Type B pancreatic cell (in vitro differentiated cells): Measurements from ENCODE around the gene COL9A2. TPM values are rescaled to one million over a fixed set of nuclear protein-coding genes. Genes with fewer than 3 reads are reported as not detected.

Source experiments
- DNase-seq: peaks from one replicate; pipeline ENCODE4 v3.0.0; 2021; ENCODE audit warnings: mixed read lengths; ENCODE audit not compliant: unreplicated experiment; ENCODE audit errors: extremely low spot score
- H3K27ac Mint-ChIP-seq: 2 replicates; pipeline ENCODE4 v1.8.0; 2021; ENCODE audit warnings: mild to moderate bottlenecking, mixed read lengths
- H3K27me3 Mint-ChIP-seq: 2 replicates; pipeline ENCODE4 v1.8.0; 2021; ENCODE audit warnings: mixed read lengths
- H3K36me3 Mint-ChIP-seq: 2 replicates; pipeline ENCODE4 v1.8.0; 2021; ENCODE audit warnings: mixed read lengths
- H3K4me1 Mint-ChIP-seq: one replicate; pipeline ENCODE4 v1.8.0; 2021; ENCODE audit warnings: mixed read lengths; ENCODE audit not compliant: unreplicated experiment
- H3K4me3 Mint-ChIP-seq: 2 replicates; pipeline ENCODE4 v1.8.0; 2021; ENCODE audit warnings: mild to moderate bottlenecking, mixed read lengths
- H3K9me3 Mint-ChIP-seq: 2 replicates; pipeline ENCODE4 v1.8.0; 2021; ENCODE audit warnings: mixed read lengths
- CTCF ChIP-seq: fragments of 200-600 bp; sonication (generic); conservative IDR thresholded peaks from 2 replicates; pipeline ENCODE4 v1.5.0; 2021; ENCODE audit warnings: antibody characterized with exemption, mild to moderate bottlenecking
- total RNA-seq: library from RNA; stranded (reverse); gene quantifications from 2 replicates; pipeline ENCODE4 v1.2.1, GENCODE V29; 2021; ENCODE audit warnings: low replicate concordance

COL9A2 gene
- total RNA-seq, 1 donor from 2014 or later: 19.8 TPM

GRCh38 chr1:40309374-40310128 lies 7.5 kb downstream of the COL9A2 start:
- TF ChIP-seq CTCF: no peak
- no peak for DNase-seq
- H3K36me3 Mint-ChIP-seq: no peaks in the 10 kb centered on the region

GRCh38 chr1:40308036-40308727 lies 8.9 kb downstream of the COL9A2 start:
- no peaks in the 10 kb centered on the region for H3K9me3 Mint-ChIP-seq
- H3K4me1 Mint-ChIP-seq: peaks cover 3% of the 10 kb centered on the region
- no peaks in the 10 kb centered on the region for H3K36me3 Mint-ChIP-seq
- no peak for DNase-seq
- H3K27me3 Mint-ChIP-seq: no peaks in the 10 kb centered on the region
- no peak overlapping the region for H3K27ac Mint-ChIP-seq
- TF ChIP-seq CTCF: no peak
- no peak overlapping the region for H3K4me3 Mint-ChIP-seq

More at GRCh38 chr1:40309374-40310128, 7.5 kb downstream of the COL9A2 start:
- H3K9me3 Mint-ChIP-seq: no peaks in the 10 kb centered on the region
- H3K4me3 Mint-ChIP-seq: no peak overlapping the region
- H3K4me1 Mint-ChIP-seq: peaks cover 6% of the 10 kb centered on the region
- no peak overlapping the region for H3K27ac Mint-ChIP-seq
- peaks cover 2% of the 10 kb centered on the region for H3K27me3 Mint-ChIP-seq

GRCh38 chr1:40307186-40307585 lies 9.9 kb downstream of the COL9A2 start:
- TF ChIP-seq CTCF: no peak
- Mint-ChIP-seq H3K4me1 (no peaks in the 10 kb centered on the region), H3K27ac (no peak overlapping the region), H3K36me3 (no peaks in the 10 kb centered on the region), H3K9me3 (no peaks in the 10 kb centered on the region), H3K4me3 (no peak overlapping the region), H3K27me3 (no peaks in the 10 kb centered on the region)
- DNase-seq: no peak

- H3K27ac Mint-ChIP-seq: no peak overlapping the region
- H3K36me3 Mint-ChIP-seq: no peaks in the 10 kb centered on the region
- H3K9me3 Mint-ChIP-seq: no peaks in the 10 kb centered on the region
- no peak for DNase-seq
- no peaks in the 10 kb centered on the region for H3K4me1 Mint-ChIP-seq
- H3K4me3 Mint-ChIP-seq: no peak overlapping the region
- H3K27me3 Mint-ChIP-seq: no peaks in the 10 kb centered on the region
- TF ChIP-seq CTCF: no peak
Observed at GRCh38 chr1:40306296-40306695, 10.8 kb downstream of the COL9A2 start.

GRCh38 chr1:40305871-40306270 lies 11.2 kb downstream of the COL9A2 start:
- no peak overlapping the region for H3K27ac Mint-ChIP-seq
- H3K4me3 Mint-ChIP-seq: no peak overlapping the region

More at GRCh38 chr1:40305871-40306270, 11.2 kb downstream of the COL9A2 start:
- Mint-ChIP-seq H3K9me3 (no peaks in the 10 kb centered on the region), H3K4me1 (no peaks in the 10 kb centered on the region), H3K27me3 (no peaks in the 10 kb centered on the region), H3K36me3 (no peaks in the 10 kb centered on the region)
- no peak for TF ChIP-seq CTCF
- no peak for DNase-seq
